ENCODE measurements around the gene PCIF1. TPM values are rescaled to one million over a fixed set of nuclear protein-coding genes. Genes with fewer than 3 reads are reported as not detected.

The PCIF1 gene
- total RNA-seq, 1 experiment from 2014 or later, result 9.6 TPM

DNA sequence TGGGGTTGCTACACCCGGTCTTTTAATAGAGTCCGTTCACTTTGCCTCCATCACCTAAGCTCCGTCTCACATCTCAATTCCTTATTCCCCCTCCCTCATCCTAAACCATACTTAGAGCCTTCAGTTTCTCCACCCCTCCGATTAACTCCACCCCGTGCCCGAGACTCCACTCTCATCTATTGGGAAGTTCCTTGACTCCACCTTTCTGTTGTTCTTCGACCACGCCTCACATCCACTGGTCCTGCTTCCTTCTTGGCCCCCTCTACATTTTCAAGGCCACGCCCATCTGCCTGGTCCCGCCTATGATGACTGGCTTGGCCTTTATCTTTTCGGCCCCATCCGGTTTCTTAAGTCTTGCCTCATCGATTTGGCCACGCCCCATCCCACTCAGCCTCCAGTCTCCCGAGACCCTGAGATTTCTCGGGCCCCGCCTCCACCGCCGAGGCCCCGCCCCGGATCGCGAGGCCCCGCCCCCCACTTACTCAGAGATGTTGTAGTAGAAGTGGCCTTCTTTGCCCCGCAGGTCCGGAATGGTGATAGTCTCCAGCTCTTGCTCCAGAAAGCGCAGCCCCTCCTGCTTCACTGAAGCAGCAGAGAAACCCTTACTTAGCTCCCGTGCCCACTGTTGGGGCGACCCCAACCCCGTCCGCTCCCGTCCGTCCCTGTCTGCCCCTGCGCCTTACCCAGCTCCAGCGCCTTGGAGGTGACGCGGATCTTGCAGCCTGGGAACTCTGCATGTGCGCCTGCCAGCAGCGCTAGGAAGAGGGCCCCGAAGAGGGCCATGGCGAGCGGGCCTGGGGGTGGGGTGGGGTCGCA is 23.6 kb upstream of the PCIF1 start:
- Histone ChIP-seq H3K4me3 (peak overlapping the region; percentile 27), H3K36me3 (no peaks in the 10 kb centered on the region), H3K27ac (no peak overlapping the region), H3K9me3 (replicated peaks) (no peaks in the 10 kb centered on the region), H3K4me1 (replicated peaks) (peaks cover 16% of the 10 kb centered on the region), H3K27me3 (replicated peaks) (no peaks in the 10 kb centered on the region)
- peak; percentile 94 to 99 for DNase-seq (ENCODE audit: low read depth in 1 of 2, low spot score in 2 of 2)

- H3K4me1 ChIP-seq (replicated peaks), result peaks cover 13% of the 10 kb centered on the region
- H3K9me3 ChIP-seq (replicated peaks), result no peaks in the 10 kb centered on the region
- H3K36me3 ChIP-seq, result no peaks in the 10 kb centered on the region
- H3K27ac ChIP-seq, result no peak within 1 kb of the TSS
- peak; percentile 56 to 74 for DNase-seq (ENCODE audit: low read depth in 1 of 2, low spot score in 2 of 2)
- H3K27me3 ChIP-seq (replicated peaks), result no peaks in the 10 kb centered on the region
- peak within 1 kb of the TSS; percentile 27 for H3K4me3 ChIP-seq
Observed at GRCh38 chr20:45911486-45912343, 22.8 kb upstream of the PCIF1 start, which contains the start of gene PLTP. Gene PLTP (minus strand): TSS chr20:45912155. CDS start chr20:45911452, 703 bp downstream.

GRCh38 chr20:45912344-45912682 is 22.2 kb upstream of the PCIF1 start:
- Histone ChIP-seq H3K4me3 (peak overlapping the region; percentile 27; the same call in 1 of the 2 replicates), H3K36me3 (no peaks in the 10 kb centered on the region), H3K4me1 (replicated peaks) (peaks cover 13% of the 10 kb centered on the region), H3K27ac (no peak overlapping the region), H3K27me3 (replicated peaks) (no peaks in the 10 kb centered on the region), H3K9me3 (replicated peaks) (no peaks in the 10 kb centered on the region)
- DNase-seq (ENCODE audit: low read depth in 1 of 2, low spot score in 2 of 2), result no peak

DNA sequence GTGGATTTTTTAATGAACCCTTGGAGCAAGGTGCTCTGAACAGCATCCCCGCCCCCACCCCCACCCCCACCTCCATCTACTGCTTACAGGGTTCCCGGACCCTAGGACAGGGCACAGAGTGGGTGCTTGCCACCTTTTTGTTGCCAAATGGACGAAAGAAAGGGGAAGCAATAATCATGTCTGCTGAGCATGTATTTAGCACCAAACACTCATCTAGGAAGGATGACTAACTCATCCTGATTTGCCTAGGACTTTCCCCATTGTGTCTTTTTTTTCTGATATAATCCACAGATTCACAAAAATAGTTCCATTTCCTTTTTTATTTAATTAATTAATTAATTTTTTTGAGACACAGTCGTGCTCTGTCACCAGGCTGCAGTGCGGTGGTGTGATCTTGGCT is 21.4 kb upstream of the PCIF1 start:
- no peak for DNase-seq (ENCODE audit: low read depth in 1 of 2, low spot score in 2 of 2)
- Histone ChIP-seq H3K9me3 (replicated peaks) (no peaks in the 10 kb centered on the region), H3K36me3 (no peaks in the 10 kb centered on the region), H3K4me3 (no peak overlapping the region), H3K27me3 (replicated peaks) (no peaks in the 10 kb centered on the region), H3K4me1 (replicated peaks) (peaks cover 13% of the 10 kb centered on the region), H3K27ac (no peak overlapping the region)

DNA sequence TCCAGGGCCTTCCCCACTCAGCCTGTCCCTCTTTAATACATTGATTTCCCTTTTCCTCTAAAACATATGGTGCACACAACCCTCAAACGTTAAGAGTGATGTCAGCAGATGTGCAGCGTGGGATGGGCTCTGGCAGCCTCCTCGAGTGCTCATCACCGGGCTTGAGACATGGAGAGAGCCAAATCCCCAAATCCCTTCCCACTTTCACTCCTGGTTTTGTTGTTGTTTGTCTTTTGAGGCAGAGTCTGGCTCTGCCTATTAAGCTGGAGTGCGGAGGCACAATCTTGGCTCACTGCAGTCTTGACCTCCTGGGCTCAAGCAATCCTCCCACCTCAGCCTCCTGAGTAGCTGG is 16.7 kb upstream of the PCIF1 start:
- H3K9me3 ChIP-seq (replicated peaks), result no peaks in the 10 kb centered on the region
- no peak for DNase-seq (ENCODE audit: low read depth in 1 of 2, low spot score in 2 of 2)
- no peaks in the 10 kb centered on the region for H3K4me1 ChIP-seq (replicated peaks)
- H3K27ac ChIP-seq, result no peak overlapping the region
- no peak overlapping the region for H3K4me3 ChIP-seq
- H3K27me3 ChIP-seq (replicated peaks), result no peaks in the 10 kb centered on the region
- H3K36me3 ChIP-seq, result no peaks in the 10 kb centered on the region

GRCh38 chr20:45918182-45918737 is 16.2 kb upstream of the PCIF1 start:
- Histone ChIP-seq H3K4me3 (no peak overlapping the region), H3K9me3 (replicated peaks) (no peaks in the 10 kb centered on the region), H3K27me3 (replicated peaks) (no peaks in the 10 kb centered on the region), H3K27ac (no peak overlapping the region), H3K4me1 (replicated peaks) (no peaks in the 10 kb centered on the region), H3K36me3 (no peaks in the 10 kb centered on the region)
- DNase-seq (ENCODE audit: low read depth in 1 of 2, low spot score in 2 of 2), result no peak

DNA sequence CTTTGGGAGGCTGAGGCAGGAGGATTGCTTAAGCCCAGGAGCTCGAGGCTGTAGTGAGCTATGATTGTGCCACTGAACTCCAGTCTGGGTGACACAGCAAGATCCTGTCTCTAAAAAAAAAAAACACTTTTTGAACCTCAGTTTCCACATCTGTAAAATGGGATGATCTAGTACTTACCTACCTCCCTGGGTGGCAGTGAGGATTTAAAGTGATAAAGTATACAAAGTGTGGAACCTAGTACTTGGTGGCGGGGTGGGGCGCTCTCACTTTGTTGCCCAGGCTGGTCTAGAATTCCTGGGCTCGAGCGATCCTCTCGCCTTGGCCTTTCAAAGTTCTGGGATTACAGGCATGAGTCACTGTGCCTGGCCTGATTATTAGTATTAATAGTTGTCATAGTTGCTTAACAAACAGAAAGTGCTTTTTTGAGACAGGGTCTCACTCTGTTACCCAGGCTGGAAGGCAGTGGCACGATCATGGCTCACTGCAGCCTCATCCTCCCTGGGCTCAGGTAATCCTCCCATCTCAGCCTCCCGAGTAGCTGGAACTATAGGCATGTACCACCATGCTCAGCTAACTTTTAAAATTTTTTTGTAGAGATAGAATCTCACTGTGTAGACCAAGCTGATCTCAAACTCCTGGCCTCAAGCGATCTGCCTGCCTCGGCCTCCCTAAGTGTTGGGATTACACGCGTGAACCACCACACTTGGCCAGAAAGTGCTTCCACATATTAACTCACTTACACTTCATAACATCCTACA is 15.5 kb upstream of the PCIF1 start:
- Histone ChIP-seq H3K27ac (no peak overlapping the region), H3K4me3 (no peak overlapping the region), H3K4me1 (replicated peaks) (peaks cover under 1% of the 10 kb centered on the region), H3K27me3 (replicated peaks) (no peaks in the 10 kb centered on the region), H3K36me3 (no peaks in the 10 kb centered on the region), H3K9me3 (replicated peaks) (no peaks in the 10 kb centered on the region)
- no peak for DNase-seq (ENCODE audit: low read depth in 1 of 2, low spot score in 2 of 2)

GRCh38 chr20:45919542-45920399 is 14.7 kb upstream of the PCIF1 start:
- no peaks in the 10 kb centered on the region for H3K36me3 ChIP-seq
- H3K27me3 ChIP-seq (replicated peaks), result no peaks in the 10 kb centered on the region
- H3K9me3 ChIP-seq (replicated peaks), result no peaks in the 10 kb centered on the region
- H3K4me3 ChIP-seq, result no peak overlapping the region
- no peak for DNase-seq (ENCODE audit: low read depth in 1 of 2, low spot score in 2 of 2)
- H3K4me1 ChIP-seq (replicated peaks), result peaks cover 5% of the 10 kb centered on the region
- no peak overlapping the region for H3K27ac ChIP-seq

DNA sequence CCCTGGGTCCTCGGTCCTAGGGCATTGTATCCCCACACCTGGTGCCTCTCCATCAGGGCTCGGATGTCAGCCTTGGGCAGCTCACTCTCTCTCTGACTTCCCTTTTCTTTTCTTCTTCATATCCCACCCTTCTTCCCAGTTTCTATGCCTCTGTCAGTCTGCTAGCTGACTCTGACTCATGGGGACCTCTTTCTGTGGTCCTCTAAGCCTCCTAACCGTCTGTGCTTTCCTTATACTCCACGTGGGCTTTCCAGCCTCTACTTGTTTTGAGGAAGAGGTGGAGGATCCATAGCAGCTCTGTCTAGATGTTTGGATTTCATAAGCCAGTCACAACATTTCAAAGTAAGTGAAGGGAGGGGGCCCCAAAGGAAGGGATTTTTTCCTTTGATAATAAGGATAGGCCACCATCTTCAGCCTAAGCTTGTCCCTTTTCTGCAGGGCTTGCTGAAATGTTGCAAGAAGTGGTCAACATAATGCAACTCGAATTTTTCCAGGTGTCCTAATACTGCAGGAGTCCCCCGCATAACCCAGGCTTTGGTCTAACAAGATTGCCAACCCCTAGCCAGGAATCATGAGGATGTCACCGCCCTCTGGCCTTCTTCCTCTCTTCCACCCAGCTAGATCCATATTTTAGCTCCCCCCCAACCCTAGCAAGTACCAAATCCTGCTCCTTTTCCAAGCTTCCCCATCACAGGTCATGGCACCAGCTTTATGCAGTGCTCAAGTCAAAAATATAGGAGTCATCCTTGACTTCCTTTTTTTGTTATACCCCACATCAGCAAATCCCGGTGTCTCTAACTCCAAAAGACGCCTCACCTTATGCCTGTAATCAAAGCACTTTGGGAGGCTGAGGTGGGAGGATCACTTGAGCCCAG is 13.8 kb upstream of the PCIF1 start:
- Histone ChIP-seq H3K27ac (no peak overlapping the region), H3K36me3 (no peaks in the 10 kb centered on the region), H3K4me3 (no peak overlapping the region), H3K4me1 (replicated peaks) (peaks cover 5% of the 10 kb centered on the region), H3K27me3 (replicated peaks) (no peaks in the 10 kb centered on the region), H3K9me3 (replicated peaks) (no peaks in the 10 kb centered on the region)
- DNase-seq (ENCODE audit: low read depth in 1 of 2, low spot score in 2 of 2), result no peak

DNA sequence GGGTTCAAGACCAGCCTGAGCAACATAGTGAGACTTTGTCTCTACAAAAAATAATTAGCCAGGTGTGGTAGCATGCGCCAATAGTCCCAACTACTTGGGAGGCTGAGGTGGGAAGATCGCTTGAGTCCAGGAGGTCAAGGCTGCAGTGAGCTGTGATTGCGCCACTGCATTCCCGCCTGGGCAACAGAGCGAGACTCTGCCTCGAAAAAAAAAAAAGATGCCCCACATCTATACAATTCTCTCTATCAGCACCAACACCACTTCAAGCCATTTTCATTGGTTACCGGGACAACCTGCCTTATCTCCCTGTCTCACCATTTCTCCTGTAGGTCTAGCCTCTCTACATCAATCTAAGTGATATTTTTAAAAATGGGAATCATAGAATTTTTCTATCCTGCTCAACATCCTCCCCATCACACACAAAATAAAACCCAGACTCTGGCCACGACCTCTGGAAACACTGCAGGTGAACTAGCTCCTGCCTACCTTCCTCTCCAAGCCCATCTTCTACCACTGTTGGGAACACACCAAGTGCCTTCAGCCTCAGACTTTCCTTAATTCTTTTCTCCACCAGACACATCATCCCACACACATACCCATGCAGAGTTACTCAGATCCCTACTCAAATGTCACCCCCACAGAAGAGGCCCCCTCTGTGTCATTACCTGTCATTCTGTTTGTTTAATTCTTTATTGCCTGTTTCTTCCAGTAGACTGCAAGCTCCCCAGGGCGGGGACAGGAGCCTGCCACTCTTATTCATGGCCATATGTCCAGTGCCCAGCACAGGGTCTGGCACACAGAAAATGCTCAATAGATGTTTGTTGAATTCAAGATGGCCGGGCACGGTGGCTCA is 12.9 kb upstream of the PCIF1 start:
- DNase-seq (ENCODE audit: low read depth in 1 of 2, low spot score in 2 of 2), result no peak
- no peaks in the 10 kb centered on the region for H3K9me3 ChIP-seq (replicated peaks)
- no peak overlapping the region for H3K27ac ChIP-seq

GRCh38 chr20:45924391-45925261 is 9.9 kb upstream of the PCIF1 start:
- no peak overlapping the region for H3K4me3 ChIP-seq
- peak in 1 of 2 experiments; percentile 43 for DNase-seq (ENCODE audit: low read depth in 1 of 2, low spot score in 2 of 2)
- H3K27ac ChIP-seq, result no peak overlapping the region

More for the DNA sequence above, 12.9 kb upstream of the PCIF1 start:
- peaks cover 5% of the 10 kb centered on the region for H3K4me1 ChIP-seq (replicated peaks)
- no peak overlapping the region for H3K4me3 ChIP-seq
- H3K27me3 ChIP-seq (replicated peaks), result no peaks in the 10 kb centered on the region
- H3K36me3 ChIP-seq, result no peaks in the 10 kb centered on the region

More at GRCh38 chr20:45924391-45925261, 9.9 kb upstream of the PCIF1 start:
- Histone ChIP-seq H3K36me3 (no peaks in the 10 kb centered on the region), H3K4me1 (replicated peaks) (peaks cover 5% of the 10 kb centered on the region), H3K27me3 (replicated peaks) (no peaks in the 10 kb centered on the region), H3K9me3 (replicated peaks) (no peaks in the 10 kb centered on the region)
